HG02938 (cell line): ENCODE results near the gene B4GALNT4.
"Not testable (repeated sequence)": the region's sequence is repeated elsewhere in the genome, so short reads cannot be mapped to it uniquely, and the experiment has no call there.

Experiments
- ATAC-seq: cut with Tn5 transposase; IDR thresholded peaks from one replicate; pipeline ENCODE4 v1.9.1; 2021; ENCODE audit warnings: mild to moderate bottlenecking, moderate library complexity; ENCODE audit not compliant: unreplicated experiment

Gene B4GALNT4

DNA sequence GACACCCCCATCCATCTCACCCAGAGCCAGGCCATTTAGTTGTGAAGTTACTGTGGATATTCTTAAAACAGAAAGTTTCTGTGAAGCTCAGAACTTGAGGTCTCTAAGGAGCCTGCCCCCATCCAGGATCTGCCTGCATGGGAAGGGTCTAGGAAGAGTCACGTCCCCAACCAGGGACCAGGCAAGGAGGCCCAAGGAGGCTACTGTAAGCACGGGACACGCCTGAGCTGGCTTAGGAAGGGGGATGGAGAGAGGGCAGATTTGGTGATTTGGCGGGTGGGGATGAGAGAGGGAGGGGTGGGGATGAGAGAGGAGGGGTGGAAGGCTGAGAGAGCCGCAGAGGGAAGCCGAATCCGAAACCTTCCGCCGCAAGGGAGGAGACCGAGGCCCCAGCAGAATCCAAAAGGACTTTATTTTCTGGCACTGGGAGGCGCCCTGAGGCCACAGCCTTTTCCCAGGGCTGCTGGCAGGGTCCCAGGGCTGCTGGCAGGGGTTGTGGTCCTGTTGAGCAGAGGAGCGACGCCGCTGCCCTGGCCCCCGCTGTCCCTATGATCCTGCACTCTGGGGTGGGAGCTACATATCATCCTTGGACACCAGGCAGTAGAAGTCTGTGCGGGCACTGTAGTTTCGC, 36.1 kb downstream of the B4GALNT4 start:
- no peak for ATAC-seq

- ATAC-seq = no peak
Measured at GRCh38 chr11:405954-406795, 36.9 kb downstream of the B4GALNT4 start.

DNA sequence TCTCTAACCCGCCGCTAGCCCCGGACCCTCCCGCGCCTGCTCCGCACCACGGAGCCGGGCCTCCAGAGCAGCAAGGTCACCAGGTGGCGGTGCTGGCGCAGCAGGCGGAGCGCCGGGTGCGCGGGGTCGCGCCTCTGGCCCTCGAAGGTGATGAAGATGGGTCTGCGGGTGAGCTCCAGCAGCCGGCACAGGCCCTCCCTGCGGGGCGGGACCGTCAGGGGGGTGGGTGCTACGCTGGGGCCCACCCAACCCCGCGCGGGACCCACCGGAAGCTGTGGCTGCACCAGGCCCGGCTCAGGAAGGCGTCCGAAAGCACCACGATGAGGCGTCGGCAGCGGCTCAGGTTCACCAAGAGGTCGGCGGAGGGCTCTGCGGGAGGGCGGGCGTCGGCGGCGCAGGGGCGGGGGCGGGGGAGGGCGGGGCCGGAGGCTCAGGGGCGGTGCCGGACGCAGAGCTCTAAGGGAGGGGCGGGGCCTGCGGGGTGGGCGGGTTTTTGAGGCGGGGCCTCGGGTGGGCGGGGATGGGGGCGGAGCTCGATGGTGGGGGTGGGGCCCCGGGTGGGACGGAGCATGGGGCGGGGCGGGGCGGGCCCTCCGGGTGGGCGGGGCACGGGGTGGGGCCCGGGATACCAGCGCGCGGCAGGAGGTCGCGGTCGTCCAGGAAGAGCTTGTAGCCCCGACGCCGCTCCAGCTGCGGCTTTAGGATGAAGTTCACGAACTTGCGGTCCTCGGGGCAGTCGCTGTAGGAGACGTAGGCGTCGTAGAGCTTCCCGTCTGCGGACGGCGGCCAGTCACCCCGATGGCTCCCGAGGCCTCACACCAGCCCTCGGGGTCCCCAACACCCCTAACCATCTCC, 37.7 kb downstream of the B4GALNT4 start:
- ATAC-seq = peak; percentile 60

- peak; percentile 23 for ATAC-seq
Measured at GRCh38 chr11:407651-408123, 38.4 kb downstream of the B4GALNT4 start.

DNA sequence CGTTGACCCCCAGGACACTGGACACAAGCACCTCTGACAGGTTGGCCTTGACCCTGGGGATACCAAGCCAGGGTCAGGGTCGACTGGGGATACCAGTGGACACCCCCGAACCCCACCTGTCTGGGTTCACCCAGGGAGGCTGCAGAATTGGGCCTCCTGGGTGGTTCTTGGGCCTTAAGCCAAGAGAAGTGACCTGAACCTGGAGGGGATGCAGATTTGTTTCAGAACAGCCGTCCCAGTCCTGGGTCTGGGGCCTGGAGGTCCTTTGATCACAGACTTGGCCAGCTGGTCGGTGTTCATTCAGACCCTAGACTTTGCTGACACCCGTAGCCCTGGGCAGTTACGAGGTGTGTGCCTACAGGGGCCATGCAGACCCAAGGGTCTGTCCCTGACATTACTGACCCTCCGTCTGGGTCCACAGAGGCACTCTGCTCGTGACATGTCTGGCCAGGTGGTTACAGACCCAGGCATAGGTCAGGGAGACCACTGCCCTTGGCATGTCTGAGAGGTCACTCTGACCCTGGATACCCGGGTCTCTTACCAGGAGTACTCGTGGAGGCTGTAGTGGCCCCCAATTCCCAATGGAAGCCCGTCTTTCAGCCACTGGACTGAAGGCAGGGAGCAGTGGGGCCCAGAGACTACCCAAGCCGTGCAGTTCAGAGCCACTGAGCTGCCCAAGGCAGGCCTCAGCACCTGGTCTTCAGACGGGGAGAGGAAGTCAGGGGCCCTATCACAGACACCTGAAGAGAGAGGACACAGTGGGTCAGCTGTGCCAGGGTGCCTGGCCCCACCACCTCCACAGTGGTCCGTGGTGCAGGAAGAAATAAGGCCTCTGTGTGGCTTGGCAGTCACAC, 39.1 kb downstream of the B4GALNT4 start:
- ATAC-seq = no peak

- ATAC-seq = no peak
Measured at GRCh38 chr11:409008-409599, 39.8 kb downstream of the B4GALNT4 start.

- no peak for ATAC-seq
Measured at GRCh38 chr11:409600-410483, 40.5 kb downstream of the B4GALNT4 start.

DNA sequence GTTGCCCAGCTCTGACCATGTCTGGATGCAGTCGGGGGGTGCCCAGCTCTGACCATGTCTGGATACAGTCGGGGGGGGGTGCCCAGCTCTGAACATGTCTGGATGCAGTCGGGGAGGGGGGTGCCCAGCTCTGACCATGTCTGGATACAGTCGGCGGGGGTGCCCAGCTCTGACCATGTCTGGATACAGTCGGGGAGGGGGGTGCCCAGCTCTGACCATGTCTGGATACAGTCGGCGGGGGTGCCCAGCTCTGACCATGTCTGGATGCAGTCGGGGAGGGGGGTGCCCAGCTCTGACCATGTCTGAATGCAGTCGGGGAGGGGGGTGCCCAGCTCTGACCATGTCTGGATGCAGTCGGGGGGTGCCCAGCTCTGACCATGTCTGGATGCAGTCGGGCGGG, 41.4 kb downstream of the B4GALNT4 start:
- not testable (repeated sequence) for ATAC-seq

DNA sequence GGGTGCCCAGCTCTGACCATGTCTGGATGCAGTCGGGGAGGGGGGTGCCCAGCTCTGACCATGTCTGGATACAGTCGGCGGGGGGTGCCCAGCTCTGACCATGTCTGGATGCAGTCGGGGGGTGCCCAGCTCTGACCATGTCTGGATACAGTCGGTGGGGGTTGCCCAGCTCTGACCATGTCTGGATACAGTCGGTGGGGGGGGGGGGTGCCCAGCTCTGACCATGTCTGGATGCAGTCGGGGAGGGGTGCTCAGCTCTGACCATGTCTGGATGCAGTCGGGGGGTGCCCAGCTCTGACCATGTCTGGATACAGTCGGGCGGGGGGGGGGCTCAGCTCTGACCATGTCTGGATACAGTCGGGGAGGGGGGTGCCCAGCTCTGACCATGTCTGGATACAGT, 42.2 kb downstream of the B4GALNT4 start:
- not testable (repeated sequence) for ATAC-seq

- ATAC-seq = no peak
Measured at GRCh38 chr11:412641-413119, 43.4 kb downstream of the B4GALNT4 start.

DNA sequence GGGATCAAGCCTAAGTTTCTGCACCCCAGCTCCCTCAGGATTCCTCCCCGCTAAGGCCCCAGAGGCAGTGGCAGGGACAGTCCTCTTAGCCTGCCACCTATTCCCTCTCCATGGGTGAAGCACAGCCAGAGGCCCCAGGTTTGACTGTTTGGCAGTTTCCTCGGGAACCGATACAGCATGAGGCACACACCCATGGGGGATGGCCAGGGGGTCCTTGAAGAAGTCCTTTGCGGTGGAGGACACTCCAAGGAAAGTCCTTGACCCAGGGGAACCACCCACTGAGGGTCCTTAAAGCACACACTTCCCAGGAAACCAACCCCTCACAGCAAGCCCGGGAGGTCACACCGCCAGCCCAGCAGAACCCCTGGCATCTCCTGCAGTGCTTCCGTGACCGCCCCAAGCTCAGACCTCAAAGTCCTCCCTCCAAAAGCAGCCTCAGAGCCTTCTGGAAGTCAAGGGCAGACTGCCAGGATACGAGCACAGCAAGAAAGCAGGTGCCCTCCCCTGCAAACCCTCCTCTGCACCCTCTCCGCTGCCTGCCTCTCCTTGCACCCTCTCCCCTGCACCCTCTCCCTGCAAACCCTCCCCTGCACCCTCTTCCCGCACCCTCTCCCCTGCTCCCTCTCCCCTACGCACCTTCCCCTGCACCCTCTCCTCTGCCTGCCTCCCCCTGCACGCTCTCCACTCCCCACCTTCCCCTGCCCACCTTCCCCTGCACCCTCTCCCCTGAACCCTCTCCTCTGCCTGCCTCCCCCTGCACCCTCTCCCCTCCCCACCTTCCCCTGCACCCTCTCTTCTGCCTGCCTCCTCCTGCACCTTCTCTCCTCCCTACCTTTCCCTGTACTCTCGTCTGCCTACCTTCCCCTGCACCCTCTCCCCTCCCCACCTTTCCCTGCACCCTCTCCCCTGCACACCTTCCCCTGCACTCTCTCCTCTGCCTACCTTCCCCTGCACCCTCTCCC, 44.1 kb downstream of the B4GALNT4 start:
- ATAC-seq = no peak

GRCh38 chr11:414318-414857, 45.1 kb downstream of the B4GALNT4 start:
- no peak for ATAC-seq

GRCh38 chr11:415640-416041, 46.3 kb downstream of the B4GALNT4 start:
- ATAC-seq = no peak

GRCh38 chr11:416051-416756, 46.9 kb downstream of the B4GALNT4 start:
- ATAC-seq = no peak

GRCh38 chr11:416757-417621, 47.7 kb downstream of the B4GALNT4 start:
- ATAC-seq = no peak
